HG03175 (cell line): ENCODE measurements around the gene MRPL12.

Experiments used
- ATAC-seq: cut with Tn5 transposase; IDR thresholded peaks from one replicate; pipeline ENCODE4 v1.9.1; 2021; ENCODE audit warnings: mild to moderate bottlenecking, moderate library complexity; ENCODE audit not compliant: unreplicated experiment

Gene MRPL12

DNA sequence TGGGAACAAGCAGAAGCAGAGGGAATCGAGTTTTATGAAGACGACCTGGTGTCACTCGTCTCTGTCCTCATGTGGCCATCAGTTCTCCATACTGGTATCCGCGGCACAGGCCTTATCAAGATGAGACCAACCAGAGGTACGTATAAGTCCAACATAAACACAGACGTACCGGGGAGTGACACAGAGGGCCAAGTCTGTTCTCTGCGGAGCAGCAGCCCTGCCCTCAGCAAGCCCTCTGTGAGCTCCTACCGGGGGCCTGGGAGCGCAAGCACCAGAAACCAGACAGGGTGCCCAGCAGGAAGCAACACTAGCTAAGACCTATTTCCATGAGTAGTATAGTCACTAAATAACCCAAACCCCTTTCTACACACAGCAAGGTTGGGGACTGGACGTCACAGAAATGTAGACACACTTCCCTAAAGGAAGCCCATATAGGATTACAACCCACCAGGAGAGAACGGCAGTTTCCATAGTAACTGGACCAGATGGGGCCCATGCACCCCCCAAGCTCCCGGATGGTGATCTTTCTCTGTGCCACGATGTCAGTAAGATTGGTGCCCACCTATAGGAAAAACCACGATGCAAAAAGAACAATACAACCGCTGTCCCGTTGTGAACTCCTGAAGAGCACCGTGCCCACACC, 20.5 kb upstream of the MRPL12 start:
- ATAC-seq, result no peak

DNA sequence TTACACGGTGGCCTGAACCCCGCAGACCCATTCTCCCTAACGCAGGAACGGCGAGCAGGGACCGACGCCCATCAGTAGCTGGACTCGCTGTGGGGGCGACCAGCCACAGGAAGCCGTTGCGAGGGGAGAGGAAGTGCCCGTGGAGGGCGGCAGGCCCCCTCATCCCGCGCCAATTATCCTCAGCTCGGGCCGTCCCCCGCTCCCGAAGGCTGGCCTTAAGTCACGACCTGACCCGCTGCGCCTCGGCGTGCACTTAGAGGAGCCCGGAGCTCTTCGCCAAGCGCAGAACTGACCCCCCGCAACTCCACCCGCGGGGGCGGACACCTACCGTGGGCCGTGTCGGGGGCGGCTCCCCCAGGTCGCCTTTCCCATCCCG, 20.0 kb upstream of the MRPL12 start:
- peak; percentile 4 for ATAC-seq

DNA sequence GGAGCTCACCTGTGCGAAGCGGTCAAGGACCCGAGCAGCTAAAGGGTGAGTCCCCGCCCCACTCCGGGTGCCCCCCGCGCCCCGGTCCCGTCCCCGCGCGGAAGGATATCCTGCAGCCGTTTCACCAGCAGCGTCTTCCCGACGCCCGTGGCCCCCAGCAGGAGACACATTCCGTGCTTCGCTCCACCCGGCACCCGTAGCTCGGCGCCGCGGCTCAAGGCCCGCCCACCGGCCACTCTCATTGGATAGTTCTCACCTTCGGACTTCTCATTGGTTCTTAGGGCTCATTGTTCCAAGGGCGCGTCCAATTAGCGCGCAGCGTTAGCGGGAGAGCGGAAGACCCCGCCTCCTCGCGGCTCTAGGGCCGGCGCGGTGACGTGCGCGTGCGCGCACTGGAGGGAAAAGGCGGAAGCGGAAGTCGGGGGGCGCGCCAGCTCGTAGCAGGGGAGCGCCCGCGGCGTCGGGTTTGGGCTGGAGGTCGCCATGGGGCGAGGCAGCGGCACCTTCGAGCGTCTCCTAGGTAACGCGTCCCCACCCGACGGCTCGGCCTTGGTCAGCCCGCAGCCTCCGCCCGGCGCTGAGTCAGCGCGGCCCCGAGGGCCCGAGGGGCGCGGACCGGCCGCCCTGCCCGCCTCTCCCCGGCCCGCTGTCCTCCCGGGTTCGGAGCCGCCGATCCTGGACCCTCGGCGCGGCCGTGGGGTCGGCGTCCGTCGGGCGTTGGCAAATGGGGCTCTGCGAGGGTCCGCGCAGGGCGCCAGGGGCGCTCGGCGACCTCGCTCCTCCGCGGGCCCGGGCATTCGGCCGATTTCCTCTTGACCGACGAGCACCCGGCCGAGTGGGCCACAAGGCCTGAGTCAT, 19.4 kb upstream of the MRPL12 start, which contains the start of the genes ARL16 and HGS:
Gene ARL16 (minus strand): TSS at position 214 of the 858 bp plus-strand sequence. CDS start 44 bp downstream, at position 170.
Gene HGS (plus strand): TSS at position 428 of the 858 bp plus-strand sequence. CDS start 56 bp downstream, at position 484.
- peak; percentile 97 for ATAC-seq

DNA sequence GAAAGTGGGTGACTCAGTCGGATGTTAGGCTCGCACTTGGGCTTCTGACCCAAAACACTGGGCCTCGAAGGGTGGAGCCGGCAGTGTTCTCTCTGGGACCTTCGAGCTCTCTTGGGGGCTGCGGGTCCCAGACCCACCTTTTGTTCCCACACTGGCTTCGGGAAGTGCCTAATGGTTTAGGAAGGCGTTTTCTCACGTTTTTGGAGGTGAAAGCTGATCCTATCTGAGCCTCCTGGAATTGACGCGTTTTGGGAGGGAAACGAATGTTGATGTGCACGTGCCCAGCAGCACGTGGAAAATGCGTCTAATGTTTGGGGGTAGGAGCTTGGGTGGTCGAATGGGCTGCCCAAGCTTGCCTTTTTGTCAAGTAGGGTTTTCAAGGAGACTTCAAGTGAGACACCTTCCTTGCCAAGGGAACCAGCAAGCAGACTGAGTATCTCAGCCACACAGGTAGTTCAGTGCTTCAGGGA, 18.7 kb upstream of the MRPL12 start:
- ATAC-seq, result no peak

DNA sequence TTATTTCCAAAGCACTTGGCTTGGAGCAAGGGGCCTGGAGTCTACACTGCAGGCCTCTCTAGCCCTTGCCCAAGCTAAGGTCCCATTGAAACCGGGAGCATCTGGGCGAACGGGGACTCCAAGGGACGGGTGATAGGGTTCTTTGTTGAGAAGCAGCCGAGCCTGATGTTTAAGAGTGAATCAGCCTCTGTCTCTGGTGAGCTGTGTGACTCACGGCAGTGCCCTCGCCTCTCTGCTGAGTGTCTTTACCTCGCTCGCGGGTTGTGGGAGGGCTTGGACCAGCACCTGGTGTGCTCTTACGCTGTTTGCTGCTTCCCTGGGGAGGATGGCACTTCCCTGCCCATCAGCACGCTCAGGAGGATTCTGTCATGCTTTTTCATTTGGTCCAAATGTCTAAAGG, 18.1 kb upstream of the MRPL12 start:
- no peak for ATAC-seq

DNA sequence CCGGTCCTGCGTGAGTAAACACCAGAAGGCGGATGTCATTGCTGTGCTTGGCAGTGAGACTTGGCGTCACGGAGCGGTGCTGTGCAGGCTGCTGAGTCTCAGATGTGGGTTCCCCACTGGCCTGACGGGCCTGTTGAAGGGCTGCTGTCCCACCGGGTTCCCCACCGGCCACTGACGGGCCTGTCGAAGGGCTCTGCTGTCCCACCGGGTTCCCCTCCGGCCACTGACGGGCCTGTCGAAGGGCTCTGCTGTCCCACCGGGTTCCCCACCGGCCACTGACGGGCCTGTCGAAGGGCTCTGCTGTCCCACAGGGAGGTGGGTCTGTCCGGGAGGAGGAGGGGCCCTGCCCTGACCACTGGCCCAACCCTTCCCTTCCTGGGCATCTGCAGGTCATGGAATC, 16.6 kb upstream of the MRPL12 start:
- no peak for ATAC-seq

DNA sequence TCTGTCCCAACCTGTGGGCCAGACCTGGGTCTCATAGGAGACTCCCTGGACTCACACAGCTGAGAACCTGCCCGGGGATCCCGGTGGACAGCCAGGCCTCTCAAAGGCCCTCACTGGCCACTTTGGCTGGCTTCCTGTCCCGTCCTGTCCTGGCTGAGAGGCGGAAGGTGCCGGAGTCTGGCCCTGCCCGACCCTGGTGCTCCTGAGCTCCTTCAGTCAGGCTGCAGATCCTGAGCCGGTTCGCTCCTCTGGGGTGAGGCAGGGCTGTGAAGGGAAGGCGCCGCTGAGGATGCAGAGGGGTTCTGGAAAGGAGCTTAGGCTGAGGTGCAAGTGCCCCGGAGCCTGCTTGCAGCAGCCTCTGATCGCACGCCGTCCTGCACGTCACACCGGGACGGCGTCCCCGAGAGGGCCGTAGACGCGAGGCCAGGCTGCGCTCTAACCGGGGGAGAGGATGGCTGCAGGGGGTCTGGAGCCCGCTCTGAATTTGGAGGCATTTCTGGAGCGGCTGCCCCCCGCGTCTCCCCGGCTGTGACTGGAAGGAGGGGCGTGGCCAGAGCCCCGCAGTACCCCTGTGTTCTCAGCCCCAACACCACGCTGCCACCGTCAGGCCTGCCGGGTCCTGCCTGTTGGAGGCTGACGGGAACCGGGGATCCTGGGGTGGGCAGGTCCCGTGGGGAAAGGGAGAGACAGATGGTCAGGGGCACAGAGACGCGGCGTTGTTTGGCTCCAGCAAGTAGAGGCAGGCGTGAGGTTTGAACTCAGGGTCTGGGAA, 15.2 kb upstream of the MRPL12 start:
- ATAC-seq, result no peak

DNA sequence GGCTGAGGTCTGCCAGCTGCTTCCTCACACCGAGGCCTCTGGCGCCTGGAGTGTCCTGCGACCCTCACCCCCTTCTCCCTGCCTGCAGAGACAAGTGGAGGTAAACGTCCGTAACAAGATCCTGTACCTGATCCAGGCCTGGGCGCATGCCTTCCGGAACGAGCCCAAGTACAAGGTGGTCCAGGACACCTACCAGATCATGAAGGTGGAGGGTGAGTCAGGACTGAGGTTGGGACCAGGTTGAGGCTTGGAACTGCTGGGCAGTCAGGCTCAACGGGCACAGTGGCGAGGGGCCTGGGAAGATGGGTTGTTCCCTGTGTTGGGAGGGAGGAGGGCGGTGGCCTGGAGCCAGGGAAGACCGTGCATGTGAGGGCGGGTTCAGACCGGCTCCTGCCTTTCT, 14.6 kb upstream of the MRPL12 start:
- ATAC-seq, result no peak

DNA sequence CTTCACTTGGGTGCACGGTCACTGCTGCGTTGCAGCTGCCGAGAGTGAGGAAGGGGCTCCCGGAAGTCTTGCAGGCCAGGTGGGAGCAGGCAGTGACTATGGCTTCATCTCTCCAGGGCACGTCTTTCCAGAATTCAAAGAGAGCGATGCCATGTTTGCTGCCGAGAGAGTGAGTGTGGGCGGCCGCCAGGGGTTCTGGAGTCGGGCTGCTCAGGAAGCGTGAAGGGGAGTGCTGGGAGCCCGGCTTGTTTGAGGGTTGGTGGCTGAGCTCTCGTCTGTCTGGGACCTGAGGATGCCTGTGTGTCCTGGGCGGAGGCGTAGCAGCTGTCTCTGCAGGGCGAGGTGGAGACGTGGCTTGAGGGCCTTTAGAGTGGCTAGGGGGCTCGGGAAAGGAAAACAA, 13.1 kb upstream of the MRPL12 start:
- no peak for ATAC-seq

DNA sequence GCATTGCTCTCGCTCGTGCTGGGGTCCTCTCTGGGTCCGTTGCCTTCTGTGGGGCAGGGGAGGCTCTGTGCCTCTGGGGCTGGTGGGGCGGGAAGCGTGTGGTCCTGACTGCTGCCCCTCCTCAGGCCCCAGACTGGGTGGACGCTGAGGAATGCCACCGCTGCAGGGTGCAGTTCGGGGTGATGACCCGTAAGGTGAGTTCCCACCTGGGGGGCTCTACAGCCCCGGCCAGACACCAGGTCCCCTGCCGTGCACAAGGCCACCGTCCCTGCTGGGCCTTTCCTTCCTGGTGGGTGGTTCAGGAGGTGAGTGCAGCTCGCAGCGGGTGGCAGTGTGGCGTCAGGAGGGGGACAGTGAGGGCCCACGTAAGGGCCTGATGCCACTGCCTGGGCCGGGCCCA, 12.6 kb upstream of the MRPL12 start:
- ATAC-seq, result no peak

DNA sequence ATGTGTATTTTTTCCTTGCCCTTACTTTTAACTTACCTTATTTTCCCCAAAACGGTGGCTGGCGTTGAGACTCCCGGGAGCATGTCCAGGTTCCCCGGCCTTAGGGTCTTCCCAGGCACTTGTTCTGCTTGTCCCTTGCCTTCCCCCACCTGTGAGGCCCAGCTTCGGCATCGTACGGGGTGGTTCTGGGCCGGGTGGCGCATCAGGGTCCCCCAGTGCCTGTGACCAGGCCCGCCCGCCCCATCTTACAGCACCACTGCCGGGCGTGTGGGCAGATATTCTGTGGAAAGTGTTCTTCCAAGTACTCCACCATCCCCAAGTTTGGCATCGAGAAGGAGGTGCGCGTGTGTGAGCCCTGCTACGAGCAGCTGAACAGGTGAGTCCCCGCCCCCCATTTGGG, 12.0 kb upstream of the MRPL12 start:
- ATAC-seq, result no peak

DNA sequence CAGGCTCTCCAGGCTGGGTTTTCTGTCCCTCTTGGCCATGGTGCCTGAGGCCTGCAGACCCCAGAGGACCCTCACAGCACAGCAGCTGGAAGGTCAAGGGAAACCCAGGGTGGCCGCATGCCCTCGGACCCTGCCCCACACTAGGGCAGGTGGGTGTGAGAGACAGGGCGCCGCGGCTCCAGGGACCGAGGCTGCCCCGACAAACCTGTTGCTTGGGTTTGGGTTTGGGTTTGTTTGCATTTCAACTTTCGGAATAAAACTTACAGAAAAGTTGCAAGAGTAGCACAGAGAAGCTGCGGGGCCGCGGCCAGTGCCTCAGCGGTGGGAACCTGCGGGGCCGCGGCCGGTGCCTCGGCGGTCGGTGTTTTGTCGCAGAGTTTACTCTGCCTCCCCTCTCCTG, 11.6 kb upstream of the MRPL12 start:
- ATAC-seq, result no peak

DNA sequence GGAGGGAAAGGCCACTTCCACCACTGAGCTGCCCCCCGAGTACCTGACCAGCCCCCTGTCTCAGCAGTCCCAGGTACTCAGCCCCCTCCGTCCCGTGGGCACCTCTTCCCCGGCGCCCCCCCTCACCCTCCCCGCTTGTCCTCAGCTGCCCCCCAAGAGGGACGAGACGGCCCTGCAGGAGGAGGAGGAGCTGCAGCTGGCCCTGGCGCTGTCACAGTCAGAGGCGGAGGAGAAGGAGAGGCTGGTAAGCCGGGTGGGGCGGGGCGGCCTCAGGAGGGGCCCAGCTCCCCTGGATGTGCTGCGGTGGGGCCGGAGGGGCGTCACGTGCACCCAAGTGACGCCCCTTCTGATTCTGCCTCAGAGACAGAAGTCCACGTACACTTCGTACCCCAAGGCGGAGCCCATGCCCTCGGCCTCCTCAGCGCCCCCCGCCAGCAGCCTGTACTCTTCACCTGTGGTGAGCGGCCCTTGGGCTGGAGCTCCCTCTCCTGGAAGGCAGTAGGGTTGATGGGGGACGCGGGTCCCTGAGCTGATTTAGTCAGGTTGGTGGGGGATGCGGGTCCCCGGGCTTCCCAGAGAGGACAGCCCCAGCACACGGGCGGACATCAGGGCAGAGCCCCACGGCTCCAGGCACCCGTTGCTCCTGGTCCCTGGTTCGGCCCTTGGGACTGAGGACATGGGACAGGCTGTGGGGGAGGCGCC, 9.5 kb upstream of the MRPL12 start:
- ATAC-seq, result no peak

DNA sequence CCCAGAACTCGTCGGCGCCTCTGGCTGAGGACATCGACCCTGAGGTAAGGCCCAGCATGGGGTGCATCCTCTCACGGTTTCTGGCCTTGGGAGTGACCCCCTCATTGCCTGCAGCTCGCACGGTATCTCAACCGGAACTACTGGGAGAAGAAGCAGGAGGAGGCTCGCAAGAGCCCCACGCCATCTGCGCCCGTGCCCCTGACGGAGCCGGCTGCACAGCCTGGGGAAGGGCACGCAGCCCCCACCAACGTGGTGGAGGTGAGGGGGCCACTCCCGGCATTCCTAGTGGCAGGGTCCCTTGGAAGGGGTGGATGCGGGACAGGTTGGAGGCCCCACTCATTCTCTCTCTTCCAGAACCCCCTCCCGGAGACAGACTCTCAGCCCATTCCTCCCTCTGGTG, 8.4 kb upstream of the MRPL12 start:
- ATAC-seq, result no peak

DNA sequence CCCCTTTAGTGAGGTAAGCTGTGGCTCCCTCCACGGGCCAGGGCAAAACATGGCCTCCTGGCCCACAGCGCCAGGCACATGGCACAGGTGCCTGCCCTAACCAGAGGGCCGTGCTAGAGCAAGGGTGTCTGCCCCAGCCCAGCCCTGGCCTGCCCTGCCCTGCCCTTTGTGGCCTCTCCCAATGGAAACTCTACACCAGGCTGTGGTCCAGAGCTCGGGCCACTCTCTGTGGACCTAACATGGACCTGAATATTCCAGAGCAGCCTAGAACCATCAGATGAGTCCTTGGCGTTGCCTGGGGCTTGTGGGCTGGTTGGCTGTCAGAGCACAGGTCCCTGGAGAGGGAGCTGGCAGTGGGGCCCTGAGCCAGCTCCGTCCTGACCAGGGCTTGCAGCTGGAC, 8.0 kb upstream of the MRPL12 start:
- no peak for ATAC-seq

DNA sequence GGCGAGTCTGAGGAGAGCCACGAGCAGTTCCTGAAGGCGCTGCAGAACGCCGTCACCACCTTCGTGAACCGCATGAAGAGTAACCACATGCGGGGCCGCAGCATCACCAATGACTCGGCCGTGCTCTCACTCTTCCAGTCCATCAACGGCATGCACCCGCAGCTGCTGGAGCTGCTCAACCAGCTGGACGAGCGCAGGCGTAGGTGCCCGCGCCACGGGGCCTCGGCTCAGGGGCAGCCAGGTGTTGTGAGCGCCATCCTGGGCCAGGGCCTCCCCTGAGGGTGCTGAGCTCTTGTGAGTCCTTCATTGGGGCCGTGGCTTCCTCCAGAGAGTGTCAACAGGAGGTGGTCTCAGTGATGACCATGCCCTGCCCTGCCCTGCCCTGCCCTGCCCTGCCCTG, 7.4 kb upstream of the MRPL12 start:
- ATAC-seq, result no peak

DNA sequence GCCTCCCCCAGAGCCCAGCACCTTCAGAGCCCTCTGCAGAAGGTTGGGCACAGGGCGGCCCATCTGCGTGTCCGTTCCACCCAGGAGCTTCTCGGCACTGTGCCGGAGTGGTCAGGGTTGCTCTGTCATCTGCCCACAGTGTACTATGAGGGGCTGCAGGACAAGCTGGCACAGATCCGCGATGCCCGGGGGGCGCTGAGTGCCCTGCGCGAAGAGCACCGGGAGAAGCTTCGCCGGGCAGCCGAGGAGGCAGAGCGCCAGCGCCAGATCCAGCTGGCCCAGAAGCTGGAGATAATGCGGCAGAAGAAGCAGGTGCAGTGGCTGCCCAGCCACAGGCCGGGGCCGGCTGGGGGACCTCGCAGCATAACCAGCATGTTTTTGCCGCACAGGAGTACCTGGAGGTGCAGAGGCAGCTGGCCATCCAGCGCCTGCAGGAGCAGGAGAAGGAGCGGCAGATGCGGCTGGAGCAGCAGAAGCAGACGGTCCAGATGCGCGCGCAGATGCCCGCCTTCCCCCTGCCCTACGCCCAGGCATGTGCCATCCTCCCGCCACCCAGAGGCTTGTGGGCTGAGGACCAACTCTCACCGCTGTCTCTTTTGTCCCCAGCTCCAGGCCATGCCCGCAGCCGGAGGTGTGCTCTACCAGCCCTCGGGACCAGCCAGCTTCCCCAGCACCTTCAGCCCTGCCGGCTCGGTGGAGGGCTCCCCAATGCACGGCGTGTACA, 6.8 kb upstream of the MRPL12 start:
- ATAC-seq, result no peak

DNA sequence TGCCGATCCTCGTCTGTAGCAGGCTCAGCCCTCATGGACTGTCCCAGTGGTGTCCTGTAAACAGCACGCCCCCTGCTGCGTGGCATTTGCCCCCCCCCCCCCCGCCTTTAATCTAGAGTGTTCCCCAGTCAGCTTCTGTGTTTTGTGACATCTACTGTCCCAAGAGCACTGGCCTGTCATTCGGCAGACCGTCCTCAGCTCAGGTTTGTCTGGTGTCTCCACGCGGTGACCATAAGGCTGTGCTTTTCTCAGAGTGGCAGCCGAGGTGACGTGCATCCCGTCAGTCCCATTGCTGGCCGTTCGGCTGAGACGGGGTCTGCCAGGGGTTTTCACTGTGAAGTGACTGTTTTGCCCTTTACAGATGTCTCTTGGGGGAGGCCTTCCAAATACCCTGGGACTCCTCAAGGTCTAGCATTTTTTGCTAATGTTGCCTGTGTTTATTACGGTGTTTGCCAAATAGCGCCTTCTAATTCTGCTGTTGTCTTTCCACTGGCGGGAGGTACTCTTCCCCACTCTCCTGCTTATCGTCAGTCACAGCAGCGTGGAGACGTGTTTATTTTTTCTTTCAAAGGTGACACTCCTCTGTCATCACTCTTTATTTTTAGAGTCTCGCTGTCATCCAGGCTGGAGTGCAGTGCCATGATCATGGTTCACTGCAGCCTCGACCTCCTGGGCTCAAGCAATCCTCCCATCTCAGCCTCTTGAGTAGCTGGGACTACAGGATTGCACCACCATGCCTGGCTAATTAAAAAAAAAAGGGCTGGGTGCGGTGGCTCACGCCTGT, 5.7 kb upstream of the MRPL12 start:
- no peak for ATAC-seq
